Activated T-cell treated with anti-CD3 and anti-CD28 coated beads, Interleukin-2, amount 50 U/mL, for 1 hour (primary cell): ENCODE results near the gene BEX3.
"Not testable (repeated sequence)": the region's sequence is repeated elsewhere in the genome, so short reads cannot be mapped to it uniquely, and the experiment has no call there.

ENCODE experiments used
- DNase-seq: peaks from one replicate; pipeline ENCODE4 v3.0.0-alpha.2; 2020

Gene BEX3

DNA sequence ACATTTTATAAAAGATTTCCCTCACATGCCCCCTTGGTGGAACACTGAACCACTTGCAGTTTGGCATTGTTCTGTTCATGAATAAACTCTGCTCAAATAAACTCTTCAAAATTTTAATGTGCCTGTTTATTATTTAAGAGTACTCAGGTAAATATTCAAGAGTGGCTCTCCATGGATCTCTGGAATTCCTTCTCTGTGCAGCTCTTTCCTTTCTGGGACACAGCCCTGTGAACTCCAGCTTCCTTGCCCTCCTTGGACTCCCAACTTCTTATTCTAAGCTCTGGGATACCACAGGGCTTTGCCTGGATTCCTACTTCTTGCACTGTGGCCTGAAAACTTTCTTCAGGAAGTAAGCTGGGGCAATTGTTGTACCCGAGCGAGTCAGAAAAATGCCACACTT lies 8.3 kb downstream of the BEX3 start:
- DNase-seq: no peak

DNA sequence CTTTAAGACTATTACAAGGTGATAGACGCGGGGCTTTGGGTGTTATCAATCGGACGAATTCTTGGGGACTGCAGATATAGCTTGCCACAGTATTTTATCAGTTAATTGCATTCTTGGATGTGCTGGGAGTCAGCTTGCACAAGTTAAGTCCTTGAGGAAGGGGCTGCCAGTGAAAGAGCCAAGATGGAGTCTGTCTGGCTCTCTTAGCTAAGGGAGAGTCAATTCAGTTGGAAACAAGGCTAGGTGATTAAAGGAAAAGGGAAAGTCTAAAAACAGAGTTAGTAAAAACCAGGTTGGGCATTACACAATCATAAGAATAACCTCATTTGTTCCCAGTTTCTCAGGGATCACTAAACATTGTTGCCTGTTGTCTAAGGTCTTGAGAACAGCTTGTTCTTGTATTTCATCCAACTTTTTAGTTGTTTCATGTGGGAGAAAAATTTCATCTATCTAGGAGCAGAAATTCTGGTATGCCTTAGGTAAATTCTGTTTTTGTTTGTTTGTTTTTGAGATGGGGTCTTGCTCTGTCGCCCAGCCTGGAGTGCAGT lies 9.0 kb downstream of the BEX3 start:
- not testable (repeated sequence) for DNase-seq

DNA sequence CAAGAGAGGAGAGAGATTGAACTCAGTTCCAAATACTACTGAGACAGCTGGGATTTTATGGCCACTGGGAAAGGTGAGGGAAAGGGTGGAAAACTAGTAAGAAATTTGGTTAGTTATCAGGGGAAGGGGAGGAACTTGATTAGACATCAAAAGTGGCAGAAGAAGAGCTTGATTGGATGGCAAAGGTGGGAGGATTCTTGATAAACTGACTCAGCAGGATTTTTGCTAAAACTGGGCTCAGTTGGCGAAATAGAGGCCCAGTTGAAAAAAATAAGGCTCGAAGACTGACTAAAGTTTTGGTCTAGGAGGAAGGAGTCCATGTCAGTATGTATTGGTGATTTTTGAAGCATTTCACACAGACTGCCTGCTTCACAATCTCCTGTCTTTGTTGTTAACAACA lies 10.0 kb downstream of the BEX3 start:
- DNase-seq: no peak

DNA sequence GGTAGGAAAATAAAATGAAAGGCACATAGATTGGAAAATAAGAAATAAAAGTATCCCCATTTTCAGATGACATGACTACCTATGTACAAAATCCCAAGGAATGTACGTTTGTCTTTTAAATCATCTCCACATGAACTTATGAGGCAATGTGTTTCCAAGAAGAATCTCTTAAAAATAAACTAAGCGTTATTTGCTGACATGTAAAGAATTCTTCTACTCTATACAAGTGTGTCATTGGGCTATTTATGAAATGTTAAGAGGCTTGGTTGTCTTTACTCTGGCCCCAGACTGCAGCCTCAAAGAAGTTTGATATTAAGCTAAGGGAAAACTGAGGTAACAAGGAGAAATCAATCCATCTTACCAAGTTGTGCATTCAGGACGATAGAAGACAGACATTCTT lies 17.1 kb downstream of the BEX3 start:
- no peak for DNase-seq

DNA sequence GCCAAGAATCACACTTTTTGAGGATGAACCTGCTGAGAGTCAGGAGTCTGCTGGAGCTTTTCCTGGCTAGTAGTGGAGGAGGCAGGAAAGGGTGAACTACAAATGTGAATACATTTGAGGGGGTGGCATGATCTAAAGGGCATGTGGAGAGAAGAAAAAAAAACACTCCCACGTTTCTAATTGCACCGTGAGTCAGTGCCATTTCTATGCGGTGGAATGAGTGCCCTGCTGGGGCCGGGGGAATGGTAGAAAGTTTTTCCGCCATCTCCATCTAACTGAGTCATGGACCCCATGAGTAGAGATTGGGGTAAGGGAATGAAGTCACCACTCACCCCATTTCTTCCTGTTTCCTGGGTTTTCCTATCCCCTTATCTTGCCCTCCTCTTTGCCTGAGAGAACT lies 19.8 kb downstream of the BEX3 start:
- no peak for DNase-seq

DNA sequence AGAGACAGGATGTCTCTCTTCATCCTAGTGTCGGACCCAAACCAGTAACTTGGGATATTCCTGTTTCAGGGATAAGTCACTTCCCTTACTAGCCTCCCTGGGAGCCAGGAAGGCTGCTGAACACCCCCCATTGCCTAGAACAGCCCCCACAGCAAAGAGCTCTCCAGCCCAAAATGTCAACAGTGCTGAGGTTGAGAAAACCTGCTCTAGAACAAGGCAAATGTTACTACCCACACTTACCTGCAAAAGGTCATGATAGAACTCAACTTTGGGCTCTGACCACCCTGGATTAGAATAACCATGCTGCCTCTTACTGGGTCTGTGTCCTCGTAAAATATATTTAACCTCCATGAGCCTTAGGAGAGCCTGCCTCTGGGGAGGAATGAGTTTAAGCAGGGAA lies 20.3 kb downstream of the BEX3 start:
- no peak for DNase-seq

DNA sequence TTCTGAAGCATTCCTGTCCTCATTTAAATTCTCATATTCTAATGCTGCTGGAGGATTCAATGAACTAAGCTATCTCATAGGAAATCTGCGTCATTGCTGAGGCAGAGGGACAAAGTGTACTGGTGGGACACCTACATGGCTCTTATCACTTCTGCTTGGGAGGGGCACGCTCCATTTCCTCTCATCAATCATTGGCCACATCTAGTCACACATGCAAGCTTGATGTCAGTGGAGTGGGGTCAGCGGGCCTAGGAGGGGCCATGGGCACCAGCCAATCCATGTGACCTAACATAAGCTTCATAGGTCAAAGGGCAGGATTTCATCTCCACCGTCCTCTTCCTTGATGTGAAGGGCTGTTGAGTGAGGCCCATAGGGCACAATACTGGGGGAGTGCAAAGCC lies 21.4 kb downstream of the BEX3 start:
- DNase-seq: no peak

DNA sequence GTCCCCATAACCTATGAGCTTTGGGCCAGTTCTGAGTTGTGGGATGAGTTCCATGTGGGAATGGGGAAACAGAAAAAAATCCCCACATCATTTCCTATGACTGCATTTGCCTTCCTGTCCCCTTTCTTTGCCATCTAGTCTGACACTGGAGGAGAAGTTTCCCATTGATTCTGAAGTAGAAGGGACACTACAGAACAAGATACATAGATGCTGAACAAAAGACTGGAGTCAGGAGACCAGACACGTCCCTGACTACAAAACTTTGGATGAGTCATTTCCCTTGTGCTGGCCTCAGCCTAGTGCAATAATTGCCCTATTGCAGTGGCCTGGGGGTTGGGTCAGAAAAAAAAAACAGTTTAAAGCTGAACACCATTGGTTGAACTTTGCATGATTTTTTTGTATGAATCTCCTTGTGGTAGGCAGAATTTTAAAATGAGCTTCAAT lies 22.1 kb downstream of the BEX3 start:
- no peak for DNase-seq

DNA sequence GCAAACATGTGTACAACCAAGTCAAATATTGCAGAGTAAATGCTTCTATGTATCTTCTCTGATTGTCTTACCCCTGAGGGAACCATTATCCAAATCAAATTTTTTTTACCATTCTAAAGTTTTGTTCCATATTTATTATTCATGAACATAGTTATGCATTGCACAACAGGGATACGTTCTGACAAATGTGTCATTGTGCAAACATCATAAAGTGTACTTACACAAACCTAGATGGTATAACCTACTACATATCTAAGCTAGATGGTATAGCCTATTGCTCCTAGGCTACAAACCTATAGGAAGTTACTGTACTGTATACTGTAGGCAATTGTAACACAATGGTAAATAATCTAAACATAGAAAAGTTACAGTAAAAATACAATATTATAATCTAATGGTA lies 23.4 kb downstream of the BEX3 start:
- no peak for DNase-seq

DNA sequence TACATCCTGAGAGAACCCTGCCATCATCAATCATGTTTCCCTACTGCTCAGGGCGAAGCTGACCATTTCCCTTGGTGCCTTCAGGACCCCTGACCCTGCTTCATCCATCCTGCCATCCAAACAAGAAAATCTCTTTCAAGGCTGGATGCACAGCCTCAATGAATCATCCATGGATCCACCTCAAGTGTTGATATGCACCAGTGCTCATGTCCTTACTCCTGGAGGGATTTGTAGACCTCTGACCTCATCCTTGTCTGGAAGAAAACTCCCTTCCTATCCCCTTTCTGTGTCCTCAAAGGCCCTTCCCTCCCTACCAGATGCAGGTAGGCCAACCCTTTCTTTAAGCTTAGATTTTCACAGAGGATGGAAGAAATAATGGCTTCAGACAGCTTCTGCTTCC lies 24.6 kb downstream of the BEX3 start:
- no peak for DNase-seq

DNA sequence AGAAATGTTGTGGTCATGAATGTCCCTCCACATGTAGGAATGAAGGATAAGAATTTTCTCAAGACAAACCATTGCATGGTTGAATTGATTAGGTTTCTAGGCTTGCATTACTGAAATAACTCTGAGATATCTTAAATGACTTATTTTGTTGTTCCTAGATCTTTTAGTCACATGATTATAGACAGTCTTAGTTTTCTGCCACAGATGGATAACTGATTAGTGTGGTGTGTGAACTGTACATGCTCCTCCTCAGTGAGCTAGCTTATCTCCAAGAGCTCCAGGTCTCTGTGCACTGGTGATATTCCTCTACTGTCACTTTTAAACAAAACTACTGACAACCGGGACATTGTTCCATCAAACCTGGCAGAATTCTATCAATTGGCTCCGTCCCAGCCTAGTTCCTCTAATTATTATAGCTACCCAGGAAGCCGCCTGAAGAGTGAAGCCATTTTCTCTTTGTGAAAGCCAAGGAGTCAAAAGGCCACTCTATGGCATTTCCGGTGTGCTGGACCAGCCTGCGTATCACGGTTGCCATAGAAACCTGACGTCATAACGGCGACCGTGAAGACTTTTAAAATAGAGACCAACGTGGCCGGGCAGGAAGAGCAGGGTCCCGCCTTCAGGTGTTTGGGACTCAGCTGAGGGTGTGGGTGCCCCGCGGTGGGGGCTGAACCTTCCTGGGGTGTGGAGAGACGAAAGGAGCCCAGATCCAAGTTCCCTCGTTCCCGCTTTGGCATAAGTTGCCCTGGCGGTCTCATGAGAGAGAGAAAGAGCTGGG lies 28.1 kb downstream of the BEX3 start:
- DNase-seq: peak; percentile 19

DNA sequence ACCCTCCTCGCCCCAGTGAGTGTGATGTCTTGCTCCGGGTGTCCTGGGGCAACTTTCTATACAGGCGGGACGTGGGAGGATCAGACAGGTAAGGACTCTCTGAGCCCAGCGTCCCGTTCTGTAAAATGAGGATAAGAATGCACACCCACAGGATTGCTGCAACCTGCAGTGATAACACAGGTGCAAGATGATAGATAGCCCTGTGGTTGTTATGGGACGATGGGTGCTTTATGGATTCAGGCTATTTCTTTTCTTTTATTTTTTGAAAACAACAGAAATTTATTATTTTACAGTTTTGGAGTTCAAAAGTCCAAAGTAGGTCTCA lies 28.6 kb downstream of the BEX3 start:
- no peak for DNase-seq

DNA sequence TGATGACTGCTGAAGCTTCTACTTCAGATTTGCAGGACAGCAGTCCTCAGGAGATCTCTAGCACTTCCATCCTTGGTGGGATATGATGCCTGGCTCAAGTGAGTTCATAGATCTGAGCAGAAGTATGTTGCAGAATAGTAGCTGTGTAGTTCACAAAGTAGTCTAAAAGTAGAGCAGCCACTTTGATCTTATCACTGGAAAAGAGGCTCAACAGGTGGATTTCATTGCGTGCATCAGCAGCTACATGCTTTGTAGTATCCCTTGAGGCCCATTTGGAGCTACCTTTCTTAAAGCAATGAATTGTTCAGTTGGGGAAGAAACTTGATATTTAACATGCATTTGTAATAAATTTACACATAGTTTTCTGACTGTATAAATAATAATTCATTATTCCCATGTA lies 29.9 kb downstream of the BEX3 start:
- DNase-seq: no peak

DNA sequence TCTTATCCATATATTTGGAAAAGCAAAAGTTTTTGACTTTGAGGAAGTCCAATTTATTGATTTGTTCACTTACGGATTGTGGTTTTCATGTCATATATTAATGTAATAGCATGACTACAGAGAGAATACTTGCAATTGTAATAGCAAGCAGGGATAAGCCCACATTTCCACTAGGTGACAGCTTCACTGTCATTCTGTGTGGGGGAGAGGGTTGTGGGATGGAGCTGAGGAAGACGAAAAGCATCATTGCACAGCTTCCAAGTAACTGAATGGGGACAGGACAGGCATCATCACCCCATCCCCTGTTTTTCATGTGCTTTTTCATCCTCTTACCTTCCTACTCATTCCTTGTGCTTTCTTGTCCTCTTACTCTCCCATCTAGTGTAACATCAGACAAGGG lies 31.4 kb downstream of the BEX3 start:
- no peak for DNase-seq

DNA sequence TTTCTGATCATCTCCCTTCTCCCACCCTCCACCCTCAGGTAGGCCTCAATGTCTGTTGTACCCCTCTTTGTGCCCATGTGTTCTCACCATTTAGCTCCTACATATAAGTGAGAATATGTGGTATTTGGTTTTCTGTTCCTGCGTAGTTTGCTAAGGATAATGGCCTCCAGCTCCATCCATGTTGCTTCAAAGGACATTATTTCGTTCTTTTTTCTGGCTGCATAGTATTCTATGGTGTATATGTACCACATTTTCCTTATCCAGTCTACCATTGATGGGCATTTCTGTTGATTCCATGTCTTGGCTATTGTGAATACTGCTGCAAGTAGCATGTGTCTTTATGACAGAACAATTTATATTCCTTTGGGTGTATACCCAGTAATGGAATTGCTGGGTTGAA lies 35.4 kb downstream of the BEX3 start:
- not testable (repeated sequence) for DNase-seq

DNA sequence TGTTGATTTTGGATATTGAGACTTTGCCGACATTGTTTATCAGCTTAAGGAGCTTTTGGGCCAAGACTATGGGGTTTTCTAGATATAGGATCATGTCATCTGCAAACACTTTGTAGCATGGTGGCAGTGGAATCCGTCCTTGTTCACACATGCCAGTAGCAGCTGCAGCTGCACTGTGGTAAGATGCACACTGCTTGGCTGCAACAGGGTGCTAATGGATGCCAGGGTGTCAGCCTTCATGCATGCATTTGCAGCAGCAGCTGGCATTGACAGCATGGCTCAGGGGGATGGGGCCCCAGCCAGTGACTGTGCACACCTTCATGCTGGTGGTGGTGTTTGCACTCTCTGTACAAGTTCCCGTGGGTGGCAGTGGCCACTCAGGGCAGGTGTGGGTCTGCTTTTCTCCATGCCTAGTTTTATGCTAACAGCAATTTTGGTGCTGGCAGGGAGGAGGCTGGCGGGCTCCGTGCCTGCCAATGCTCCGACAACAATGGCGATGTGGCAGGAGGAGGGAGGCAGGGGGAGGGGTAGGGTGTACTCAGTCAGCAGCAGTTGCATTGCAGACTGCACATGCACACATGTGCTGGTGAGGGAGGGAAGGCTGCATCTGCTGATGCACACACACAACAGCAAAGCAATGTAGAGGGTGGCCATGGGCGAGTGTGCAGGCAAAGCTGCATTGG lies 37.5 kb downstream of the BEX3 start:
- DNase-seq: no peak

DNA sequence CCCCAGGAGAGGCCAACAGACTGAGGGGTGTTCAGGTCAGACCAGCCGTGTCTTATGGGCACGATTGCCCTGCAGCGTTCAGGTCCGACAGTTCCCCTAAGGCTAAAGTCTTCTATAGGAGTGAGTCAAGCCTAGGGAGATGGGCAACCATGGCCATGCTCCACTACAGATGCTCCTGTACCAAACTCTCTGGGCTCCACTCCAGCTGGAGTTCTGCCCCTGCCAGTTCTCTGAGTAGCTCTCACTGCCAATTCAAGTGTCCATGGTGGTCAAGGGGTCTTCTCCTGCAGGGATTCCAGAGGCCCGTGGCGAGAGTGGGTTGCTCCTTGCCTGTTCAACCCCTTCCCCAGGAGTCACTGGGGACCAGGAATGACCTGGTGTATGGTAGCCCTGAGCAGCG lies 38.2 kb downstream of the BEX3 start:
- DNase-seq: no peak

DNA sequence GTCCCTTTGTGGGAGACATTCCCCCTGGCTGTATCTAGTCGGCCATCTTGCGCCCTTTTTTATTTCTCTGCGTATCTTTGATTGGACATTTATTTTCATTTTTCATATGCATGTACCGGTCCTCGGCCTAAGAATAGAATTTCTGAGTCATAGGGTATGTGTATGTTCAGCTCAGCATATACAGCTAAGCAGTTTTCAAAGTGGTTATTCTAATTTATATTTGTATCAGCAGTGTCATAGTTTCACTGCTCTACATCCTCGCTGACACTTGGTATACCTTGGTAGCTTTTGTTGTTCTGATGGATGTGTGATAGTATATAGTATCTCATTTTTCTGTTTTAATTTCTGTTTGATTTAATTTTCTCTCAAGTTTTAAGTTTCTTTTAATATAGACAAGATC lies 38.7 kb downstream of the BEX3 start:
- DNase-seq: no peak

DNA sequence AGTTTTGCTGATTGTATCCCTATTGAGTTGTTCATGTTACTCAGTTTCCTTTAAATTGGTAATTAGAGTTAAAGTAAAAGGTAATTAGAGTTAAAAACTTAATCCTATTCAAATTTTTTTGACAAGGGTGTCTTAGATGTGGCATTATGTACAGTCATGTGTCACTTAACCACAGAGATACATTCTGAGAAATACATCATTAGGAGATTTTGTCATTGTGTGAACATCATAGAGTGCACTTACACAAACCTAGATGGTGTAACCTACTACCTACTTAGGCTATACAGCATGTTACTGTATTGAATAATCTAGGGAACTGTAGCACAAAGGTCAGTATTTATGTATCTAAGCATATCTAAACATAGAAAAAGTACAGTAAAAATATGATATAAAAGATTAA lies 39.2 kb downstream of the BEX3 start:
- DNase-seq: no peak

DNA sequence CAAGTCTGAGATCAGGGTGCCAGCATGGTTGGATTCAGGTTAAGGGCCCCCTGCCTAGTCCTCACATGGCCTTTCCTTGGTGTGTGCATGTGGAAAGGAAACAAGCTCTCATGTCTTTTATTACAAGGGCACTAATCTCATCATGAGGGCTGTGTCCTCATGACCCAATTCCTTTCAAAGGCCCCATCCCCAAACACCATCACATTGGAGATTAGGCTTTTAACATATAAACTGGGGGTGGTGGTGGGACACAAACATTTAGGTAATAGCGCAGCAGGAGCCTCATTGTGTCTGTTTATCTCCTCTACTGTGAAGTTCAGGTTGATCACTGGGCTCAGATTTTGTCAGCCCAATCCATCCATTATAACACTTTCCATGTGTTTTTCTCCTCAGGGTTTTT lies 41.0 kb downstream of the BEX3 start:
- DNase-seq: no peak

DNA sequence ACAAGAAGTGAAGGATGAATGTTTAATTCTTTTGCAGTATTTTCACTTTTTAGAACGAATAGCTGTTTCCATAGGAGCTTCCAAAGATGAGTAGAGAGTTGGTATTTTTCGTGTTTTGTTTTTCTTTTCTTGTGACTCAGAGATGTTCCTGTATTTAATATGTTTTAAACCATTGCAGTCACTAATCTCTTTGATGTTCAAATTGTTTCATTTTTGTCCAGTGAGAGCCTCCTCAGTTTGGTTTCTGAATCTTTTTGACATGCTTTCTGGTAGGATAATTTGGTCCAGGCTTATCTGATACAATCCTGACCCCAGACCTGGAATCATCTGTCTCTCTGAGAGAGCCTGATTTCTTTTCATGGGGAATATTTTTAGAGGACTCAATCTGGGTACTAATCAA lies 41.6 kb downstream of the BEX3 start:
- no peak for DNase-seq

DNA sequence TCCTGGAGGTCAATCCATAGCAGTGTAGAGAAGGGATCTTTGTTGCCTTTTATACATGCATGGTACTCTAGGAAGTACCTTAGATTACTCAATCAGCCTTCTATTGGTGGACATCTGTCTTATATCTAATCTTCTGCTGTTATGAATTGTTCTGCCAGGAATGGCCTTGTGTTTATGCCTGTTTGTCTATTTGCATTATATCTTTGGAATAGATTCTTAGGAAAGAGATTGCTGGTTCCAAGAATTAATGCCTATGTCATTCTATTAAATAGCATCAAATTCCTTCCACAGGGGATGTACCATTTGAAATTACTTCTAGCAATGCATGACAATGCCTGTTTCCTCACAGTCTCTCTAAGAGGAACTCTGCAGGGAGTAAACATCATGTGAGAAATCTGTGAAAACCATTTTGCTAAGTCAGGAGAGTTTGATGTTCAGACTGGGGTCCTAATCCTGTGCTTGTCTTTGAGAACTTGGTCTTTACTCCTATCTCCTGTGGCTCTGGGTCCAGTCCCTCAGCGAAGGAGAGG lies 42.5 kb downstream of the BEX3 start:
- DNase-seq: no peak

DNA sequence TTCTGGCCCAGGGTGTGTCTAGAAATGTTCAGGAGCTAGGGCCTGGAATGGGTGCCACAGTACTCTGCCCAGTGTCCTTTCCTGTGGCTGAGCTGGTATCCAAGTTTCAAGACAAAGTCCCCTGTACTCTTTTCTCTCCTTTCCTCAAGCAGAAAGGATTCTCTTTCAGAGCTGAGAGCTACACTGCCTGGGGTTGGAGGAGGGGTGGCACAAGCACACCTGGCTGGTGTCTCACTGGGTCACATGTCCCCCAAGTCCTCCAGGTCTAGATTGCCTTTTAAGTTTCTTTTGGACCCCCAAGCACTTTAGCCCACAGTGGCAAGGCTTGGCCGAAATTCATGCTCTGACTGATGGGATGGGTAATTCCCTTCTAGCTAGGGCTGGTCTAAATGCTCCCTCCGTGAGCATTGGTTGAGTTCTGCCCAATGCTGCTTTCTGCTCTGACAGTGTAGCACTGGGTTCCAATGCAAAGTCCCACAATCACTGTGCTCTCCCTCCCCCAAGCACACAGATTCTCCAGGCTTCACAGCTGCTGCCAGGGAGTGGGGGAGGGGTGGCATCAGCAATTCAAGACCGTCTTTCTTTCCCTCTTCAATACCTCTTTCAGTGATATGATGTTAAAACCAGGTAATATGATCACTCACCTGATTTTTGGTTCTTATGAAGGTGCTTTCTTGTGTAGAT lies 47.8 kb downstream of the BEX3 start:
- DNase-seq: no peak
